ENCODE measurements around the gene UBAC2.
"Not testable (repeated sequence)": the region's sequence is repeated elsewhere in the genome, so short reads cannot be mapped to it uniquely, and the experiment has no call there.

UBAC2 gene

DNA sequence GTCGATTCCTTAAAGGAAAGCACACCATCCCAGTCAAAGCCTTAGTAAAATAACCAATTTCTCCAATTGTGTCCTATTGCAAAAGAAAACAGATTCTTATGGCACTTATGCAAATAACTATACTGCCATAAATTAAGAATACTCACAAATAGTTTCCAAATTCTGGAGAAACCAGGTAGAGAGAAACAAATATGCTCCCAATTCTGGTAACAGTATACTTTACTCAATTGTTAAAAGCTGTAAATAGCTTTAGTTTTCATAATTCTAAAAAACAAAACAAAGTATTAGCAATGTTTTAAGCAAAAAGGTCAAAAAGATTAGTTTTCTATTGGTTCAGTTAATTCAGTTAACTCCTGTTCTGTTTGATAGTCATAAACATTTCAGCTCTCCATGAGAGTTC is 18.2 kb upstream of the UBAC2 start:
- no peak for DNase-seq (ENCODE audit: low read depth in 1 of 2, low spot score in 1 of 2)

DNA sequence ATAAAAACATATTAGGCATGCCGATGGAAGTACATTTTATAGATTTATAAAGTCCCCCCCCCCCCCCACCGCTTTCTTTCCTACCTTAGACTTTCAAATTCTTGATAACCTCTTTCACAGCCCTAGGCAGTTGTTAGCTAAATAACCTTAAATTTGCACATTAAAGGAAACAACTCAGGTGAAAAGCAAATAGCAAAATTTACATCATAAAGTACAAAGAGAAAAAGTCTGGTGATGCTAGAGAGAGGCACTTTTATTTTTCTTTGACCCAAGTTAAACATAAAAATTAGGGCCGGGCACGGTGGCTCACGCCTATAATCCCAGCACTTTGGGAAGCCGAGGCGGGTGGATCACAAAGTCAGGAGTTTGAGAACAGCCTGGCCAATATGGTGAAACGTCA is 15.0 kb upstream of the UBAC2 start:
- no peak for DNase-seq (ENCODE audit: low read depth in 1 of 2, low spot score in 1 of 2)

DNA sequence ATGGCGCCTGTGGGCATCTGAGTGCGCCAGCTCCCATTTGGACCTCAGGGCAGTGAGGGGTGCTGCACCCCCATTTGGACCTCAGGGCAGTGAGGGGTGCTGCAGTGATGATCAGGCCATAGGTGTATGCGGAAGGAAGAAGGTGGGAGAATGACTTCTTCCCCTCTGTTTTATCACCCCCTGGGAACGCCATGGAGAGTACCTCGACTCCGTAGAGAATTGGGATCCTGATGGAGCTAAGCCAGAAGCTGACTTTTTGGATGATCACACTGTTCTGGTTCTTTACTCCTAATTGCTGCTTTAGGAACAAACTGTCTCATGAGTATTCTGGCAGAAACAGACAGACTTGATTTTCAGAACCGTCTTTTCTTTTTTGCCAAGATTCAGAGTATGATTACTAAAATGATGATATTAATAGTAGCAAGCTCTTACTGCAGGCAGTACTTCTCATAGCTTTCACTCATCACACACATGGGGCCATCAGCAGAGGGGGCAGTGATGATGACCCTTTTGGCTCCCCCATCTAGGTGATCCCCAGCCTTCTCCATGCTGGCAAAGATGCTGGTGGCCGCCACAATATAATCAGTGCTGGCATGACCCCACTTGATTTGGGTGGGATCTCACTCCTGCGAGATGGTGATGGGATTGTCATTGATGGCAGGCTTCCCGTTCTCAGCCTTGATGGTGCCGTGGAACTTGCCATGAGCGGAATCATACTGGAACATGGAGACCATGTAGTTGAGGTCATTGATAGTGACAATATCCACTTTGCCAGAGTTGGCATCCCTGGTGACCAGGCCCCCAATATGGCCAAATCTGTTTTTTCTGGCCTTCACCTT is 10.3 kb upstream of the UBAC2 start:
- no peak for DNase-seq (ENCODE audit: low read depth in 1 of 2, low spot score in 1 of 2)

DNA sequence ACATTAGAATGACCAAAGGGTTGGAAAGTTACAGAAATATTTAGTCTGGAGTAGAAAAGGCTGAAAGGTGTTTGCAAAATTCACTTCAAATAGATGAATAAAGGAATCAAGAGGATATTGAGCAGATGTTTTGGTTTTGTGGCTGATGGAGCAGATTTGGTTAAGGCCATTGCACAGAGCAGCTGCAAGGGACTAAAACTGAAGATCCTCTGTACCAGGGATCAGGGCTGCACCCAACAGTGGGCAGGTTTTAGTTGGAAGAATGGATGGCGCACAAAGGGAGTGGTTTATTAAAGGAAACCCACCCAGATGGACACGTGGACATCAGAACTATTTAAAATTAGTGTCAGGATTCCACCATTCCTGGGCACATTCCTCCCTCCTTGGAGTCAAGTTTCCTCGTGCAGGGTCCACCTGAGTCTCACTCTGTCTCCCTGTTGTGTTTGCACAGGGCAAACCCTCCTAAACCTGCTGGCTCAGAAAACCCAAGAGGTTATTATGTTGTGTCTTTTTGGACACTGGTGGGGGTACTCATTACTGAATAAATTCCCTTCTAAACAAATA is 9.2 kb upstream of the UBAC2 start:
- no peak for DNase-seq (ENCODE audit: low read depth in 1 of 2, low spot score in 1 of 2)

DNA sequence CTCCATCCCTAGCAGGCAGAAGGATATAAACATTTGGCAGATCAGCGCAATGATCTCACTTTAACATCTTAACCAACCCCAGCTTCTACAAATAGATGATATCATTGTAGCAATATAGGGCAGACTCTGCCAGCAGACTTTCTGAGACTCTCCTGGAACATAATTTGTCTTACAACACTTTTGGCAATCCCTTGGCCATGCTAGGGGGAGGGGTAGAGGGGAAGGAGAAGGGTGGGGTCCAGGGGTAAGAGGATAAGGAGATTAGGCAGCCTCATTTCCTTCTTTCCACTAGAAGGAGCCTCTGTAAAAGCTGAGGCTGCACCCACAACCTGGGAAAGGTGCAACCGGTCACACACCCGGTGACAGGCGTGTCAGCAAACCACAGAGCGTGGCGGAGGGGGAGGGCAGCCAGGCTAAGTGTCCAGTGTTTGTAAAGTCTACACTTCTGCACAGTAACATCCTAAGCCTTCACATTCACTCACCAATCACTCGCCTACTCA is 8.7 kb upstream of the UBAC2 start:
- DNase-seq (ENCODE audit: low read depth in 1 of 2, low spot score in 1 of 2), result no peak

DNA sequence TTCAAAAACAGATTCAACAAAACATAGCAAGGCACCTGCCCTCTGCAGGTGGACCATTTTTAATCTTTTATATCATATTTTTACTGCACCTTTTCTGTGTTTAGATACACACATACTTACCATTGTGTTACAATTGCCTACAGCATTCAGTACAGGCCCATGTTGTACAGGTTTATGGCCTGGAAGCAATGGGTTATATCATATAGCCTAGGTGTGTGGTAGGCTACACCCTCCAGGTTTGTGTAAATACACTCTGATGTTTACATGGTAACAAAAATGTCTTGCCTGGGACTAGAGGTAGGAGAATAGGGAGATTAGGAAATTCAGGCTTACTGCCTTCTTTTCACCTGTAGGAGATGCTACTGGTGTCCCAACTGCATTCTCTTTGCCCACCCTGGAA is 8.2 kb upstream of the UBAC2 start:
- DNase-seq (ENCODE audit: low read depth in 1 of 2, low spot score in 1 of 2), result no peak

DNA sequence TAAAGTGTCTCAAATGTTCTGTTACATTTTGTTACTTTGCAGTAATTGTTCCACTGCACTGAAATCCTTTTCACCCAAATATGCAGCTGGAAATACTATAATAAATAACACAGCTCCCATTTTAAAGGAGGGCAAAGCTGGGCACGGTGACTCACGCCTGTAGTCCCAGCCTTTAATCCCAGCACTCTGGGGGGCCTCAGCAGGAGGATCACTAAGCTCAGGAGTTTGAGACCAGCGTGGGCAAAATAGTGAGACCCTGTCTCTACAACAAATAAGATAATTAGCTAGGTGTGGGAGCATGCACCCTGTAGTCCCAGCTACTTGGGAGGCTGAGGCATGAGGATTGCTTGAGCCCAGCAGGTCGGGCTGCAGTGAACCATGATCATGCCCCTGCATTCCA is 7.5 kb upstream of the UBAC2 start:
- DNase-seq (ENCODE audit: low read depth in 1 of 2, low spot score in 1 of 2), result no peak

DNA sequence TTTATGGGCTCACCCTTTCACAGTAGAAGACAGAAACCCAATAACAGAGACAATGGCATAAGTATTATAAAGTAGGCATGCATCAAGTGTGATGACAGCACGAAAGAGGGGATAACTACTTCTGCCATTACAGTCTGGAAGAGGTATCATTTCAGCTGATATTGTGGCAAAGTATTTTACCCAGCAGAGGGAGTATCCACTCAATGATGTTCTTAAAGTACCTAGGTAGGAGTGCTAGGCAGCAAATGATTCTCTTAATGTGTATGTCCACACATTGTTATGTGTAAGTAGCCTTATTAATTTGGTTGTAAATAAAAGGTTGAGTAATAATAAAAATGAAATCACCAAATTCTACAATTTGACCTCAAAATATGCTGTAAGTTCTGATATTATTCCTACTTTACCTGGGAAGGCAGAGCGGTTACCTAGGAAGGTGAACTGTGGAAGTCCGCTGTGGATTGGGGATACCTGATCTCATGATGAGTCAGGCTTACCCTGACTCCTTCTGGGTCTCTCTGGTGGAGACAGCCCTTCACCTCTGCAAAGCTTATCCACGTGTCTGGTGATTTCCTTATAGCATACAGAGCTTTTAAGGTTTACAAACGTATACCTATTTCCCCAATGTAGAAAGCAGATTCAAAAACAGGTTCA is 4.1 kb upstream of the UBAC2 start:
- DNase-seq (ENCODE audit: low read depth in 1 of 2, low spot score in 1 of 2), result no peak

DNA sequence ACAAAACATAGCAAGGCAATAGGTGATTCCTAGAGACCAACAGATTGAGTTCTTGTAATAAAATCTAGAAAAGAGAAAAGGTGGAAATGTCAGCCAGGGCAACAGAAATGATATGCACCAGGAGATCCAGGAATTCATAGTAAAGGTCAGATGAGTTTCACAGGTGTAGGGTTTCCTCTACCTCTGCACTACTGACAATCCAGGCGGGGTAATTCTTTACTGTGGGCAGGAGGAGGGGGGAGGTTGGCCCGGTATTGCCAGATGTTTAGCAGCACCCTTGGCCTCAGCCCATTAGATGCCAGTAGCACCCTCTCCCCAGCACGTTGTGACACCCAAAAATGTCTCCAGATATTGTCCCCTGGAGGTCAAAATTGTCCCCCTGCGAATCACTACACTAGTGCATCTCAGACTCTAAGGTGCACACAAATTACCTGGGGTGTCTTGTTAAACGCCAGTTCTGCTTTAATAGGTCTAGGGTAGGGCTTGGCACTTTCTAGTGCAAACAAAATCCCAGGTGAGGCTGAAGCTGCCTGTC is 3.5 kb upstream of the UBAC2 start:
- no peak for DNase-seq (ENCODE audit: low read depth in 1 of 2, low spot score in 1 of 2)

DNA sequence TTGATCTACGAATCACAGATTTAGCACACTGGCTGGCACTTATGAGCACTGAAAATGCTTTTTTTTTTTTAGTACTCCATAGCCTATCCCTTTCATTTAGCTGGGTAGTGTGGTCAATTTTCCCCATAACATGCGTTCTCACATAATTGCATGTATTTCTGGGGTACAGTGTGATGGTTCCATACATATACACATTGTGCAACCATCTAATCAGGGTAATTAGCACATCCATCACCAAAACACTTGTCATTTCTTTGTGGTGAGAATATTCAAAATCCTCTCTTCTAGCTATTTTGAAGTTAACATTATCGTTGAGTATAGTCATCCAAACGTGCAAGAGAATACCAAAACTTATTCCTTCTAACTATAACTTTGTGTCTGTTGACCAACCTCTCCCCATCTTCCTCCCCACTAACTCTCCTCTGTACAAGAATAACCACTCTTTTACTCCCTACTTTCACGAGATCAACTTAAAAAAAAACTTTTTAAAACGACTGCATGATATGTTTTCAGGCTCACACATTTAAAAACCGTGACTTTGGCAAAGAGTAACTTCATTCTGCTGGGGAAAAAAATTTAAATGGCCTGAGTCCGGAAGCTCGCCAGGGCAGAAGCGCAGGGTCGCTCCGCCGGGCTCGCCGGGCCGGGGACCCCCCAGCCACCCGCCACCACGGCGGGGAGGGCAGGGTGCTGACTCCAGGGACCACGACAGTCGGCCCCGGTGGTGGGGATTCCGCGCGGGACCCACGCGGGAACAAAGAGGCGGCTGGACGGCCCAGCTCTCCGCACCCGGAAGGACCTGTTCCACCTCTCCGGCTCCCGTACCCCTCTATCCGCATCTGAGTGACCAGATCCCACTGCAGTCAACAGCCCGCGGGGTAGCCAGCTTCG is 868 bp upstream of the UBAC2 start:
- no peak for DNase-seq (ENCODE audit: low read depth in 1 of 2, low spot score in 1 of 2)

DNA sequence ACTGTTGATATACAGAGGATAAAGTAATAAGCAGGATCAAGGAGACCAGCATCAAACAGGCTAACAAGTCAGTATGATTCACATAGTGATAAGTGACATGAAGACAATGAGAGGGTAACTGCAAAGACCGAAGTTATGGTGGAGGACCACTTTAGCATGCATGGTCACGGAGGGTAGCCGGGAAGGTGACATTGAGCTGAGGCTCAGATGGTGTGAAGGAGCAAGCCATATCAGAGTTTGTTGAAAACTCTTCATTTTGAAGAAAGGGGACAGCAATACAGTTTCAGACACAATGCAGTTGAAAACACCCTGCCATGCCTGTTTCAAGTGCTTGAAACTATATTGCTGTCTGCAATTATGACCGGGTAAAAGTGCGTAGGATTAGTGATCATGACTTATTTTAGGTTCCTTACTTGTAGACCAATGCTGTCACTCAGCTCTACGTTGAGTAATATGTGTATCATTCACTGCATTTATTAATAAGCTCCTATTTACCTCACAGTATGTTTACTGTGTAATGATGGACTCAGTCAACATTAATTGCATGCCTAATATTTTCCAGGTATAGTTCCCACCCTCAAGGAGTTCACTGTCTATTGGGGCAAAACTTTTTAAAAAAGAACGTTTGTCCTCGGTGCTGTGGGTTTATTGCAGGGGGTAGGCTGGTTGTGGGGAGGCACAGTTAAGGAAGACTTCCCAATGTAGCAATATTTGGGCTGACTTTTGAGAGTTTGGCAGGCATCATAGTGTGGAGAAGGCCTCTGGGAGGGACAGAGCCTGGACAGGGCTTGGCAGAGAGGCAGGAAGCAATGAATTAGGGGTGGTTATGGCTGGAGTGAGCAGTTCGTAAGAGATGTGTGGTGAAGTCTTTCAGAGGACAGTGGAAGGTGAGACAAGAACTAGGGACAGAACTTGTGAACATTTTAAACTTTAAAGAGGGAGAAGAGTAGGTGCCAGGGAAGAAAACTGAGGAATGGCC is 3.2 kb downstream of the UBAC2 start:
- no peak for DNase-seq (ENCODE audit: low read depth in 1 of 2, low spot score in 1 of 2)

DNA sequence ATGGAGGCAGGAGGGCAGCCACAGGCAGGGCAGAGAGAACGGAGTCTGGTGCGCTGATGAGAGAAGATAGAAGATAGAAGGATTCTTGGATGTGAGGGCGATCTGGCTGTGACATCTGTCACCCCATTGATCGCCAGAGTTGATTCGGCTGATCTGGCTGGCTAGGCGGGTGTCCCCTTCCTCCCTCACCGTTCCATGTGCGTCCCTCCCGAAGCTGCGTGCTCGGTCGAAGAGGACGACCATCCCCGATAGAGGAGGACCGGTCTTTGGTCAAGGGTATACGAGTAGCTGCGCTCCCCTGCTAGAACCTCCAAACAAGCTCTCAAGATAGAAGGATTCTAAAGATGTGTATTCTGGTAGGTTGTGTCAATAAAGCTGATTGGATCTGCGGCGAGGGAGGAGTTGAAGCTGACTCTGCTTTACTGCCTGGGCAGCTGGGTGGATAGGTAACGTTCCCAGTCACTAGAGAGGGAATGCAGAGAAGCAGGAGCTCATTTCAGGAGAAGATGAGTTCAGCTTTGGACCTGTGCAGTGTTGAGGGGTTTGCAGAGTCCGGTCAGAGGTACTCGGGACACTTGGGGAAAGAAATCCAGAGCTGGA is 5.1 kb downstream of the UBAC2 start:
- no peak for DNase-seq (ENCODE audit: low read depth in 1 of 2, low spot score in 1 of 2)

DNA sequence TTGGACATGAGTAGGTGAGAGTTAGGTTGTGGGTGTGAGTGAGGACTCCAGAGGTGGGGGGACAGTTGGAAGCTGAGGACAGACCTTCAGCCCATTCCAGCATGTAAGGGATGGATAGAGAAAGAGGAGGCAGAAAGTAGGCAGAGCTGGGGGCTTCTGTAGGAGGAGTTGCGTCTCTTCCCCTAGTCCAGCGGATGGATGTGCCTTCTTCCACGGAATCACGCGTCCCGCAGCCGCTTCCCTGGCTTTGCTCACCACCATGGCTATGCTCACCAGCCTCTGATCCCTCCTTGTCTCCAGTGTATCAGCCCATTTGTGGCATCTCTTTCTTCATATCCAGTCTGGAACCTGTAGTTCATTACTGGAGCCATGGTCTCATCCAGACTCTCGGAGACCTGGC is 5.6 kb downstream of the UBAC2 start:
- no peak for DNase-seq (ENCODE audit: low read depth in 1 of 2, low spot score in 1 of 2)

DNA sequence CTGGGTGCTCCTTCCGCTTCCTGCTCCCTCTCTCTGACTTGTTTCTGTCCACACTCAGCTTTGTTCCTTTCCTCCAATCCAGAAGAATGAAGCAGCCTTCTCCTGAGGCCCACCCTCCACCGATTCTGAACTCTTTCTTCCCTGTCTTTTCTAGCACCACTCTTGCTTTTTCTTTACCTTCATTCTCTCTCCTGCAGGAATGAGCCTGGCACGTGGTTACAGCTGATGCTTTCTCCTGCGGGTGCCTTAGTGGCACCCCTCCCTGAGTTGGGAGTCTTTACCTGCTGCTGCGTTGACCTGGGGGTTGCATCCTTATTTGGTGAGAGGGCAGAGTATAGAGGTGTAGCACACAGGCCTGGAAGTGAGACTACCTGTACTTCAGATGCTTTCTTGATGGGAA is 6.2 kb downstream of the UBAC2 start:
- no peak for DNase-seq (ENCODE audit: low read depth in 1 of 2, low spot score in 1 of 2)

DNA sequence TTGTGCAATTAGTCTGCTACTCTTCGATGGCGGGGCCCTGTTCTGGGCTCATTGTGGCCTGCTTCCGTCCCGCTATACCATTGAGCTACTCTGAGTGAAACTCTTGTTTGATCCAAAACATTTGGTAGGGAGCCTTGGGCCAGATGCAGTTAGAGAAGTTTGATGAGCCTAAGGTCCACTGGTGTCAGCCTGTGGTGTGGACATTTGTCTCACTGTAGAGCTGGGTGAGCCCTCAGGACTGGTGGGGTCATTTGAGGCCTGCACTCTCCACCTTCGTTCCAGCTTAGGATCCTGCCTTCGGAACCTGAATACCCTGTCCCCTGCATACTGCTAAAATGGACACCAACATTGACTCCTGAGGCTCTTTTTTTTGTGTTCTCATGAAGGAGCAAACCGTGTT is 6.9 kb downstream of the UBAC2 start:
- no peak for DNase-seq (ENCODE audit: low read depth in 1 of 2, low spot score in 1 of 2)

DNA sequence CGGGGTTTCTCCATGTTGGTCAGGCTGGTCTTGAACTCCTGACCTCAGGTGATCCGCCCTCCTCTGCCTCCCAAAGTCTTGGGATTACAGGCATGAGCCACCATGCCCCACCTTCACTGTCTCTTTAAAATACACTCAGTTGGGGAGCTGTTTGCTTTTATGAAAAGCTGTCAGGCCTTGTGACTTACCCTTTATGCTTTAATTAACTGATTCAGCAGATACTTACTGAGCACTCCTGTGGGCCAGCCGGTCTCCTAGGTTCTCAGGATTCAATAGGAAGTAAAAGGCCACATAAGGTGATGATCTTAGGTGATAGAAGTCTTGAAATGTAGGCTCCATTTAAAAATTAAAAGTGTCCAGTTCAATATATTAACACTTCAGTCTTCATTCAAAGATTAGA is 7.5 kb downstream of the UBAC2 start:
- DNase-seq (ENCODE audit: low read depth in 1 of 2, low spot score in 1 of 2), result no peak

DNA sequence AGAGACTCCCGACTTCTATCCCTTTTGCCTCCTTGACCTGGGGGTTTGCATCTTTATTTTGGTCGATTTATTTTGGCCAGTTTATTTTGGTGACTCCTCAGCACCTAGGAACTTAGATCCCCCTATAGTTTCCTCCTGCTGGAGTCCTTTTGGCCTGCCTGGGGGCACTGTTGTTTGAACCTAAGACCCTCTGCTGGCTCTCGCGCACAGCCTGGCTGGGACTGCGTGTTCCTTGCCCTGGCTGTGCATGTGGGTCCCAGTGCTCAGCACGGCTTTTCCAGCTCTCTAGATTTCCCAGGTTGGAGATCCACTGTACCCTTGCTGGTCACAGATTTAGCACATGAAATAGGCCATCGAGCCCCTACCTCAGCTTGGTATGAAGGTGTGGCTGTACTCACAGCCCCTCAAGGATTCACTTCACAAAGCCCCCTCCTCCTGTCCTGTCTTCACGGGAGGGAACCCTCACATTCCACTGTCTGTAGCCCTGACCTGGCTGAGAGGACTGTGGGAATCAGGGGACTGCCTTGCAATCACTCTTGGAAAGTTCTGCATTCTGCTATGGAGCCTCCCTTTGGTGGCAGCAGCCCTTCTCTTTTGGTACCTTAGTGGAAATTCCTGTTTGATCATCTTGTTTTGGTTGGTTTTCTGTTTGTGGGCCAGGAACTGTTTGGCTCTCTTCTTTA is 8.3 kb downstream of the UBAC2 start:
- DNase-seq (ENCODE audit: low read depth in 1 of 2, low spot score in 1 of 2), result no peak

DNA sequence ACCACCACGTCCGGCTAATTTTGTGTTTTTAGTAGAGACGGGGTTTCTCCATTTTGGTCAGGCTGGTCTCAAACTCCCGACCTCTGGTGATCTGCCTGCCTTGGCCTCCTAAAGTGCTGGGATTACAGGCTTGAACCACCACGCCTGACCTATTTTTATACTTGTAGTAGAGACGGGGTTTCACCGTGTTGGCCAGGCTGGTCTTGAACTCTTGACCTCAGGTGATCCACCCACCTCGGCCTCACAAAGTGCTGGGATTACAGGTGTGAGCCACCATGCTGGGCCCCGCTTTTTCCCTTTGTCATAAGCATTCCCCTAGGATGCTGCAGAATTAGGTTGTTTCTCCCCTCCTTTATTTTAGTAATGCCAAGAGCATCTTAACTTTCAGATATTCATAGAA is 10.0 kb downstream of the UBAC2 start:
- not testable (repeated sequence) for DNase-seq (ENCODE audit: low read depth in 1 of 2, low spot score in 1 of 2)

All from stimulated activated CD4-positive, alpha-beta T cell treated with anti-CD3 and anti-CD28 coated beads, Interleukin-15, amount 100 ng/mL, for 1 hour (primary cell).